K562 (cell line): ENCODE data around the gene ZBTB22. TPM values are rescaled to one million over a fixed set of nuclear protein-coding genes. Genes with fewer than 3 reads are reported as not detected.

ENCODE experiments used
- ARID4B ChIP-seq: sonication (generic); formaldehyde crosslinking; IDR thresholded peaks from 2 replicates; pipeline ENCODE4 v1.8.0; 2022; ENCODE audit warnings: mild to moderate bottlenecking, missing genetic modification reagents
- CAMTA2 ChIP-seq: fragments of 250-450 bp; sonication (Bioruptor Pico); conservative IDR thresholded peaks from 2 replicates; pipeline ENCODE4 v1.5.1; 2022
- CEBPZ ChIP-seq: fragments of 150-350 bp; IDR thresholded peaks from 2 replicates; pipeline ENCODE4 v1.6.1; 2014; ENCODE audit warnings: low read depth, mild to moderate bottlenecking, low read length, borderline replicate concordance
- CHD1 ChIP-seq: fragments of 200-600 bp; sonication (generic); IDR thresholded peaks from one replicate; pipeline ENCODE4 v1.6.1; 2012; ENCODE audit warnings: mild to moderate bottlenecking, moderate library complexity, low read length, inconsistent platforms
- MBD2 ChIP-seq: sonication (generic); IDR thresholded peaks from 2 replicates; pipeline ENCODE4 v1.6.1; 2016; ENCODE audit warnings: low read depth, borderline replicate concordance
- NFRKB ChIP-seq: fragments of 450-650 bp; IDR thresholded peaks from 2 replicates; pipeline ENCODE4 v1.6.1; 2016; ENCODE audit warnings: low read depth
- PTBP1 ChIP-seq: fragments of 200-400 bp; formaldehyde crosslinking; IDR thresholded peaks from 2 replicates; pipeline ENCODE4 v1.6.1; 2017; ENCODE audit warnings: low read depth, low read length
- USF1 ChIP-seq: sonication (generic); formaldehyde crosslinking; IDR thresholded peaks from 2 replicates; pipeline ENCODE4 v1.9.0; 2022; ENCODE audit warnings: mild to moderate bottlenecking, missing genetic modification reagents
- YBX1 ChIP-seq: fragments of 450-650 bp; IDR thresholded peaks from 2 replicates; pipeline ENCODE4 v1.7.1; 2016; ENCODE audit warnings: mild to moderate bottlenecking
- ZFX ChIP-seq: sonication (generic); formaldehyde crosslinking; IDR thresholded peaks from 2 replicates; pipeline ENCODE4 v1.8.0; 2022; ENCODE audit warnings: mild to moderate bottlenecking, missing genetic modification reagents, moderate library complexity
- ZNF699 ChIP-seq: fragments of 250-450 bp; sonication (Bioruptor Pico); IDR thresholded peaks from 2 replicates; pipeline ENCODE4 v1.8.0; 2021; ENCODE audit warnings: mild to moderate bottlenecking, moderate library complexity; ENCODE audit not compliant: insufficient replicate concordance
- polyA plus RNA-seq, 8 experiments: library from polyadenylated mRNA; depleted of rRNA in 4 of 8; stranded (reverse) in 5 of 8; unstranded in 3 of 8; fragments of >200 nt; fragmentation: Nextera tagmentation in 2 of 8; fragmentation: Illumina TruSeq in 1 of 8; extraction: Ambion mirVana in 2 of 8; extraction: Trizol in 1 of 8; gene quantifications; 2 replicates each; pipeline versions ENCODE4 v1.2.1 to v1.2.3, GENCODE V29; 2011 to 2014; ENCODE audit warnings: inconsistent platforms in 1 of 8, missing spikeins in 1 of 8
- total RNA-seq, 7 experiments: library from RNA; depleted of rRNA in 6 of 7; stranded (reverse); fragments of >200 nt in 6 of 7; fragmentation: Illumina TruSeq in 2 of 7; extraction: Trizol in 2 of 7; gene quantifications; 2 replicates each; pipeline versions ENCODE4 v1.2.1 to v1.2.3, GENCODE V29; 2011 to 2021; ENCODE audit warnings: low replicate concordance in 1 of 7

ZBTB22 gene
- total and polyA plus RNA-seq, 9 of the 15 experiments (the other 6 are each of a cell fraction or from before 2014, with no cell fraction given): 0.21 to 11.9 (median 7.1) TPM

GRCh38 chr6:33289784-33290315, 27.7 kb downstream of the ZBTB22 start (continued):
- TF ChIP-seq ARID4B (no peak), USF1 (peak; percentile 19; the same call in 1 of the 2 replicates), ZNF699 (no peak), YBX1 (no peak), NFRKB (0 out of 2 replicates have a peak, but pooled peaks have one; percentile 68), CEBPZ (no peak), ZFX (peak; percentile 38; the same call in 1 of the 2 replicates), CAMTA2 (CRISPR knock-in tag) (no peak; the same call in 1 of the 2 replicates), CHD1 (peak; percentile 86), PTBP1 (no peak), MBD2 (0 out of 2 replicates have a peak, but pooled peaks have one; percentile 10)
